ENCODE results near the gene ST6GAL2.

GRCh38 chr2:106892048-106892447 is 6.1 kb upstream of the ST6GAL2 start:
- TF ChIP-seq CTCF (conservative IDR thresholded peaks at IDR 0.05) (no peak), EZH2 (IDR thresholded peaks at IDR 0.05; ENCODE audit: low read depth) (no peak)
